GM19397 (cell line): Measurements from ENCODE around the gene ADIPOR2.

Experiments
- ATAC-seq: cut with Tn5 transposase; IDR thresholded peaks from one replicate; pipeline ENCODE4 v1.9.1; 2021; ENCODE audit warnings: mild to moderate bottlenecking, moderate library complexity; ENCODE audit not compliant: unreplicated experiment

Gene ADIPOR2

GRCh38 chr12:1826867-1827705 is 136.2 kb downstream of the ADIPOR2 start:
- no peak for ATAC-seq

- no peak for ATAC-seq
These were observed 137.2 kb downstream of the ADIPOR2 start for GRCh38 chr12:1827826-1828805.

GRCh38 chr12:1828856-1829255 is 138.0 kb downstream of the ADIPOR2 start:
- no peak for ATAC-seq

GRCh38 chr12:1829306-1829900 is 138.5 kb downstream of the ADIPOR2 start:
- no peak for ATAC-seq

- no peak for ATAC-seq
These were observed 139.6 kb downstream of the ADIPOR2 start for GRCh38 chr12:1830401-1830845.

GRCh38 chr12:1830981-1831963 is 140.4 kb downstream of the ADIPOR2 start:
- no peak for ATAC-seq

GRCh38 chr12:1832801-1833595 is 142.1 kb downstream of the ADIPOR2 start:
- ATAC-seq = no peak

- no peak for ATAC-seq
These were observed 142.7 kb downstream of the ADIPOR2 start for GRCh38 chr12:1833596-1834028.

GRCh38 chr12:1834186-1834925 is 143.5 kb downstream of the ADIPOR2 start:
- ATAC-seq = no peak

GRCh38 chr12:1835211-1836131 is 144.6 kb downstream of the ADIPOR2 start:
- no peak for ATAC-seq

- no peak for ATAC-seq
These were observed 145.5 kb downstream of the ADIPOR2 start for GRCh38 chr12:1836241-1836803.

GRCh38 chr12:1836854-1837421 is 146.1 kb downstream of the ADIPOR2 start:
- no peak for ATAC-seq

GRCh38 chr12:1837541-1838204 is 146.8 kb downstream of the ADIPOR2 start:
- no peak for ATAC-seq
